ENCODE measurements around the gene HES6. TPM values are rescaled to one million over a fixed set of nuclear protein-coding genes. Genes with fewer than 3 reads are reported as not detected.

Gene HES6
- total and polyA plus RNA-seq, 9 donors = 0.33 to 12.4 (median 2.0) TPM

GRCh38 chr2:238287737-238288649, 48.2 kb upstream of the HES6 start, which contains the start of gene PER2:
TSS of gene PER2 (minus strand) at chr2:238288610. CDS start at chr2:238277936, 10,674 bp downstream.
- WGBS, 3 donors = 1 to 2% (median 1%) methylated on average over 36 to 65 of the region's 65 CpGs
- H3K9me3 ChIP-seq = no peaks in the 10 kb centered on the region
- H3K36me3 ChIP-seq = no peaks in the 10 kb centered on the region
- peak; percentile 62 to 82 (median 79) for DNase-seq
- intact Hi-C loops (cut with DNase I) = no loop called here
- H3K27me3 ChIP-seq = no peaks in the 10 kb centered on the region
- peaks cover 10% of the 10 kb centered on the region for H3K4me1 ChIP-seq (ENCODE audit: insufficient read depth)
- H3K4me3 ChIP-seq = peak within 1 kb of the TSS; percentile 90
- peak within 1 kb of the TSS; percentile 88 to 90 for H3K27ac ChIP-seq
- TF ChIP-seq EP300 (IDR thresholded peaks at IDR 0.05) = no peak
- peak; percentile 11 for TF ChIP-seq POLR2A (IDR thresholded peaks at IDR 0.05)

- peaks cover 10% of the 10 kb centered on the region for H3K4me1 ChIP-seq (ENCODE audit: insufficient read depth)
These were observed 47.3 kb upstream of the HES6 start for GRCh38 chr2:238286987-238287736.

GRCh38 chr2:238286551-238286950, 46.7 kb upstream of the HES6 start:
- Histone ChIP-seq H3K27me3 (no peaks in the 10 kb centered on the region), H3K9me3 (no peaks in the 10 kb centered on the region), H3K36me3 (no peaks in the 10 kb centered on the region), H3K27ac (peak overlapping the region; percentile 88 to 90), H3K4me1 (ENCODE audit: insufficient read depth) (peaks cover 10% of the 10 kb centered on the region), H3K4me3 (no peak overlapping the region)
- intact Hi-C loops (cut with DNase I) = no loop called here
- WGBS, 3 donors = 12 to 23% (median 15%) methylated on average over 7 of the region's 7 CpGs
- TF ChIP-seq CTCF (IDR thresholded peaks at IDR 0.05) (no peak), EP300 (IDR thresholded peaks at IDR 0.05) (no peak), POLR2A (IDR thresholded peaks at IDR 0.05) (no peak)
- peak; percentile 66 to 82 (median 78) for DNase-seq

More at GRCh38 chr2:238286987-238287736, 47.3 kb upstream of the HES6 start:
- DNase-seq = peak in 2 of 5 donors; percentile 23 to 50
- Histone ChIP-seq H3K36me3 (no peaks in the 10 kb centered on the region), H3K9me3 (no peaks in the 10 kb centered on the region), H3K27me3 (no peaks in the 10 kb centered on the region), H3K27ac (peak overlapping the region; percentile 88 to 90), H3K4me3 (peak overlapping the region; percentile 90)
- intact Hi-C loops (cut with DNase I) = no loop called here
- WGBS, 3 donors = 50 to 52% (median 50%) methylated on average over 11 of the region's 11 CpGs
- TF ChIP-seq CTCF (IDR thresholded peaks at IDR 0.05) = no peak
- TF ChIP-seq POLR2A (IDR thresholded peaks at IDR 0.05) = no peak
- no peak for TF ChIP-seq EP300 (IDR thresholded peaks at IDR 0.05)

- Histone ChIP-seq H3K27me3 (no peaks in the 10 kb centered on the region), H3K36me3 (no peaks in the 10 kb centered on the region), H3K4me1 (ENCODE audit: insufficient read depth) (peaks cover 10% of the 10 kb centered on the region), H3K9me3 (no peaks in the 10 kb centered on the region), H3K27ac (peak overlapping the region; percentile 71 to 90), H3K4me3 (no peak overlapping the region)
- intact Hi-C loops (cut with DNase I) = no loop called here
- DNase-seq = no peak
- 17 to 35% (median 23%) methylated on average over 7 of the region's 7 CpGs for WGBS, 3 donors
- TF ChIP-seq EP300 (IDR thresholded peaks at IDR 0.05) = no peak
- TF ChIP-seq CTCF (IDR thresholded peaks at IDR 0.05) = no peak
These were observed 46.3 kb upstream of the HES6 start for GRCh38 chr2:238286095-238286494.
